Activated T-cell treated with anti-CD3 and anti-CD28 coated beads for 24 hours (primary cell): Measurements from ENCODE around the gene CCL22.

Source experiments
- DNase-seq: peaks from one replicate; pipeline ENCODE4 v3.0.0-alpha.2; 2020; ENCODE audit warnings: low read depth

The CCL22 gene

GRCh38 chr16:57376313-57376818 is 17.8 kb downstream of the CCL22 start:
- DNase-seq: no peak

GRCh38 chr16:57377080-57377841 is 18.7 kb downstream of the CCL22 start:
- peak; percentile 5 for DNase-seq

GRCh38 chr16:57379579-57379978 is 21.0 kb downstream of the CCL22 start:
- DNase-seq: no peak

DNA sequence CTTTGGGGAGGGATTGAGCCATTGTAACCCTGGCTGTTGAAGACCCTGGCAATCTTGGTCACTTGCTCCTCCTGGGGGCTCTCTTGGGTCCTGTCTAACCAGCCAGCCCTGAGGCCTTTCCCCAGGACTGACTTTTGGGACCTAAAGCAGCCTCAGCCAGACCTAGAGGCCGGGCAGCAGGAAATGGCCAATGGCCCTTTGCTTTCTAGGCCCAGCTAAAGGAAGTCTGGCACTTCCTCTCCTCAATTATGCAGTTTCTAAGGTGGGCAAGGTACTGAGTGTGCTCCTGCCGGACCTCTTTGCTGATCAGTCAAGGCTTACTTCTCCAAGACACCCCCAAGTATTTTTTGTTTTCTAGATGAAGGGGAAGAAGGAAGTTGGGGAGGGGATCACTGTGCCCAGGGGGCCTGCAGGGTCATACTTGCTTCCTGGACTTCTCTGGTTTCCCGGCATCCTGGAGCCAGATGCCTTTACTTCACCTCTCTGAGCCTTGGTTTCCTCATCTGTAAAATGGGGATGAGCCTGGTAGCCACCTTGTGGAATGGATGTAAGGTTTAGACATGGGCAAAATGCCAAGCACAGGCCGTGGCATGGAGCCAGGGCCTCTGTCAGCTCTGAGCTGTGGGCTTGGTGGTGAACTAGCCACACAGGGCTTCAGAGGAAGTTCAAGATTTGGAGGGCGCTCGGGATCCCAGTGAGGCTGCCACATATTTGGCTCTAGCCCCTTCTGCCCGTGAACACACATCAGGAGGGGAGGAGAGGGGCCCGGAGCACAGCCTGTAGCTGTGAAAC is 22.3 kb downstream of the CCL22 start:
- DNase-seq: no peak

- no peak for DNase-seq
Observed at GRCh38 chr16:57381791-57382534, 23.4 kb downstream of the CCL22 start.

DNA sequence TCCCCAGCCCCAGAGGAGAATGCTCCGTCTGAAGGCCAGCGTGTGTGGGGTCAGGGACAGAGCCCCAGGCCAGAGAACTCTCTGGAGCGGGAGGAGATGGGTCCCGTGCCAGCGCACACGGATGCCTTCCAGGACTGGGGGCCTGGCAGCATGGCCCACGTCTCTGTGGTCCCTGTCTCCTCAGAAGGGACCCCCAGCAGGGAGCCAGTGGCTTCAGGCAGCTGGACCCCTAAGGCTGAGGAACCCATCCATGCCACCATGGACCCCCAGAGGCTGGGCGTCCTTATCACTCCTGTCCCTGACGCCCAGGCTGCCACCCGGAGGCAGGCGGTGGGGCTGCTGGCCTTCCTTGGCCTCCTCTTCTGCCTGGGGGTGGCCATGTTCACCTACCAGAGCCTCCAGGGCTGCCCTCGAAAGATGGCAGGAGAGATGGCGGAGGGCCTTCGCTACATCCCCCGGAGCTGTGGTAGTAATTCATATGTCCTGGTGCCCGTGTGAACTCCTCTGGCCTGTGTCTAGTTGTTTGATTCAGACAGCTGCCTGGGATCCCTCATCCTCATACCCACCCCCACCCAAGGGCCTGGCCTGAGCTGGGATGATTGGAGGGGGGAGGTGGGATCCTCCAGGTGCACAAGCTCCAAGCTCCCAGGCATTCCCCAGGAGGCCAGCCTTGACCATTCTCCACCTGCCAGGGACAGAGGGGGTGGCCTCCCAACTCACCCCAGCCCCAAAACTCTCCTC is 24.1 kb downstream of the CCL22 start:
- DNase-seq: no peak

GRCh38 chr16:57383276-57384247 is 25.0 kb downstream of the CCL22 start:
- DNase-seq: no peak

DNA sequence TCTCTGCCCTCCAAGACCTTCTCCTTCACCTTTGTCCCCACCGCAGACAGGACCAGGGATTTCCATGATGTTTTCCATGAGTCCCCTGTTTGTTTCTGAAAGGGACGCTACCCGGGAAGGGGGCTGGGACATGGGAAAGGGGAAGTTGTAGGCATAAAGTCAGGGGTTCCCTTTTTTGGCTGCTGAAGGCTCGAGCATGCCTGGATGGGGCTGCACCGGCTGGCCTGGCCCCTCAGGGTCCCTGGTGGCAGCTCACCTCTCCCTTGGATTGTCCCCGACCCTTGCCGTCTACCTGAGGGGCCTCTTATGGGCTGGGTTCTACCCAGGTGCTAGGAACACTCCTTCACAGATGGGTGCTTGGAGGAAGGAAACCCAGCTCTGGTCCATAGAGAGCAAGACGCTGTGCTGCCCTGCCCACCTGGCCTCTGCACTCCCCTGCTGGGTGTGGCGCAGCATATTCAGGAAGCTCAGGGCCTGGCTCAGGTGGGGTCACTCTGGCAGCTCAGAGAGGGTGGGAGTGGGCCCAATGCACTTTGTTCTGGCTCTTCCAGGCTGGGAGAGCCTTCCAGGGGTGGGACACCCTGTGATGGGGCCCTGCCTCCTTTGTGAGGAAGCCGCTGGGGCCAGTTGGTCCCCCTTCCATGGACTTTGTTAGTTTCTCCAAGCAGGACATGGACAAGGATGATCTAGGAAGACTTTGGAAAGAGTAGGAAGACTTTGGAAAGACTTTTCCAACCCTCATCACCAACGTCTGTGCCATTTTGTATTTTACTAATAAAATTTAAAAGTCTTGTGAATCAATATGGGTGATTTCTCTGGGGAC is 25.9 kb downstream of the CCL22 start:
- DNase-seq: no peak

GRCh38 chr16:57385083-57385482 is 26.5 kb downstream of the CCL22 start:
- DNase-seq: no peak

DNA sequence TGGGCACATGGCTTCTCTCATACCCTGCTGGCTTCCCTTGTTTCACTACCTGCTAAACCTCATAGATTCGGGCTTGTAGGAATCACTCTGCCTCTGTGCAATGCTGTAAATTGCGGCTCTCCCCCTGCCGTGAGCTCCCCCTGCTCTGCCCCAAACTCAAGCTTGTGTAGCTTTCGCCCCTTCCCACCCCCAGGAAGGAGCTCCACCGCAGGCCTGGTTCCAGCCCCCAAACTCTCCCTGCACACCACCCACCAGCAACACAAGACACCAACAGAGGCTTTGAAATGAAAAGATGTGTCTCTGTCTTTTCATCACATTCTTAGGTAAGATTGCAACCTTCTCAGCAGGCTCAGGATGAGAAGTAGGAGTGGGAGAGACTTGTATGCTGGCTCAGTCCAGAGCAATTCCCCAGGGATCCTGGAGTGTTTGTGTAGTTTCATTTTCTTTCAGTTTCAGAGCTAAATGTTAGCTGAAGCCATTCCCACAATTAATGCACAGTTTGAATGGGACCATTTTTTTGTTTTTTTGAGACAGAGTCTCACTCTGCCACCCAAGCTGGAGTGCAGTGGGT is 27.9 kb downstream of the CCL22 start:
- no peak for DNase-seq

- no peak for DNase-seq
Observed at GRCh38 chr16:57387598-57388354, 29.2 kb downstream of the CCL22 start.

GRCh38 chr16:57388359-57389086 is 29.9 kb downstream of the CCL22 start:
- DNase-seq: no peak

GRCh38 chr16:57389087-57389468 is 30.5 kb downstream of the CCL22 start:
- no peak for DNase-seq

DNA sequence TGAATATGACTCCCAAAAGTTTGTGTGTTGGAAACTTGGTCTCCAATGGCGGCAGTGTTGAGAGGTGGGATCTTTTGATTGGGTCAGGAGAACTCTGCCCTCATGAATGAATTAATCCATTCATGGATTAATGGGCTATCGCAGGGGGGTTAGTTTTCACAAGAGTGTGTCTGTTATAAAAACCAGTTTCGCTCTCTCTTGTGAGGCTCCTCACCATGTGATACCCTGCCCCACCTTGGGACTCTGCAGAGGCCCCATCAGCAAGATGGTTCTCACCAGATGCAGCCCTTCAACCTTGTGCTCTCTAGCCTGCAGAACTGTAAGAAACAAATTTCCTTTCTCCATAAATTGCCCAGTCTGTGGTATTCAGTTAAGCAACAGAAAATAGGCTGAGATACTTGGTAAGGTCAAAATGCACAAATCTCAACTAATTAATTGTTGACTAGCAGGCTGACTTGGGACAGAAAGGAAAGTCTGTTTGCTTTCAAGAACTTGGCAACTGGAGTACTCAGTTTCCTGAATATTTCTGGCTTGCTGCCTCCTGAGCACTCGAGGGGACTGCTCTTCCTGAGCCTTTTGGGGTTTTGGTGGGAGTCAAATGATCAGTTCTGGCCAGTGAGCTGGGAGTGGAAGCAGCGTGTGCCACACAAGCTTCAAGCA is 32.2 kb downstream of the CCL22 start:
- no peak for DNase-seq

- DNase-seq: no peak
Observed at GRCh38 chr16:57391300-57391699, 32.7 kb downstream of the CCL22 start.

GRCh38 chr16:57391708-57392107 is 33.1 kb downstream of the CCL22 start:
- no peak for DNase-seq

- no peak for DNase-seq
Observed at GRCh38 chr16:57392694-57393093, 34.1 kb downstream of the CCL22 start.
